Measurements from ENCODE around the gene BAG5.

The BAG5 gene

GRCh38 chr14:103563226-103563620 is 766 bp upstream of the BAG5 start:
- H2BK120ac ChIP-seq (ENCODE audit: low read depth, low read length): no peak overlapping the region
- peaks cover 8 to 14% of the 10 kb centered on the region in 2 donors for H3K4me1 ChIP-seq (ENCODE audit: control insufficient read depth in 2 of 2, insufficient read depth in 1 of 2, low read depth in 1 of 2, low read length in 2 of 2)
- peak overlapping the region; percentile 71 for H3K14ac ChIP-seq (ENCODE audit: low read length)
- H4K8ac ChIP-seq (ENCODE audit: low read depth, low read length): no peak overlapping the region
- H2BK12ac ChIP-seq (ENCODE audit: low read length): no peak overlapping the region
- H3K9me3 ChIP-seq (replicated peaks in 1 of 2; ENCODE audit: control insufficient read depth in 2 of 2, insufficient read depth in 1 of 2, low read depth in 1 of 2, low read length in 2 of 2): no peaks in the 10 kb centered on the region
- peak overlapping the region; percentile 80 for H3K23ac ChIP-seq (ENCODE audit: low read depth, low read length, poor library complexity)
- H3K4ac ChIP-seq (ENCODE audit: low read length): no peak overlapping the region
- H2BK5ac ChIP-seq (ENCODE audit: low read length): peak overlapping the region; percentile 82
- peak overlapping the region; percentile 96 for H3K18ac ChIP-seq (ENCODE audit: low read length)
- DNase-seq (ENCODE audit: low spot score): no peak
- H3K27me3 ChIP-seq (ENCODE audit: control insufficient read depth in 3 of 3, insufficient read depth in 3 of 3, low read depth in 1 of 3, low read length in 3 of 3): no peaks in the 10 kb centered on the region
- no peak overlapping the region for H4K91ac ChIP-seq (ENCODE audit: low read depth, low read length, poor library complexity)
- H3K9ac ChIP-seq (ENCODE audit: low read depth, low read length, poor library complexity): peak overlapping the region; percentile 91
- peaks cover 10 to 40% of the 10 kb centered on the region in 2 donors for H3K36me3 ChIP-seq (replicated peaks in 1 of 2; ENCODE audit: control insufficient read depth in 2 of 2, insufficient read depth in 2 of 2, low read length in 2 of 2)
- H3K4me3 ChIP-seq (ENCODE audit: low read length in 2 of 2): peak overlapping the region; percentile 97 to 100
- H2AK5ac ChIP-seq (ENCODE audit: low read depth, low read length): no peak overlapping the region
- no peak overlapping the region for H2BK15ac ChIP-seq (ENCODE audit: low read length)
- peak overlapping the region; percentile 83 for H3K4me2 ChIP-seq (ENCODE audit: insufficient read depth, low read length, poor library complexity, severe bottlenecking)
- WGBS, 2 donors (ENCODE audit: extremely low coverage in 2 of 2, insufficient read length in 2 of 2, insufficient replicate concordance in 1 of 2): no CpG with 5 or more reads among the region's 22 CpGs
- H3K27ac ChIP-seq (replicated peaks; ENCODE audit: low read length): peak overlapping the region; percentile 97
- peaks cover 19% of the 10 kb centered on the region for H3K79me1 ChIP-seq (ENCODE audit: low read depth, low read length)
- peak overlapping the region; percentile 95 for H2AFZ ChIP-seq (ENCODE audit: low read length)

DNA sequence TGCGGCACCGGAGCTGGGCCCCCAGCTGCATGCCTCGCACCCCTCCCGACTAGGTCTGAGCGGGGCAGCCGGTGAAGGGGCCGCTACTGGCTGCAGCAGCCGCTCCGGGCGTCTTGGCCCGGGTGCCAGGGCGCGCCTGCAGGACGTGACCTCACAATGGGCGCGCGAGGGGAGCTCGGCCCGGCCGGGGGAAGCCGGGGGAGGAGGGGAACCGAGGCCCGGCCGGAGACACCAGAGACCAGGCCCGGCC is 353 bp downstream of the BAG5 start:
- no CpG with 5 or more reads among the region's 25 CpGs for WGBS, 2 donors (ENCODE audit: extremely low coverage in 2 of 2, insufficient read length in 2 of 2, insufficient replicate concordance in 1 of 2)
- Histone ChIP-seq H2BK15ac (ENCODE audit: low read length) (no peak overlapping the region), H4K8ac (ENCODE audit: low read depth, low read length) (no peak overlapping the region), H2AFZ (ENCODE audit: low read length) (peak overlapping the region; percentile 95), H3K27me3 (ENCODE audit: control insufficient read depth in 3 of 3, insufficient read depth in 3 of 3, low read depth in 1 of 3, low read length in 3 of 3) (no peaks in the 10 kb centered on the region), H3K18ac (ENCODE audit: low read length) (peak overlapping the region; percentile 95), H3K14ac (ENCODE audit: low read length) (peak overlapping the region; percentile 84), H3K4me1 (ENCODE audit: control insufficient read depth in 2 of 2, insufficient read depth in 1 of 2, low read depth in 1 of 2, low read length in 2 of 2) (peaks cover 8 to 14% of the 10 kb centered on the region in 2 donors), H3K4me3 (ENCODE audit: low read length in 2 of 2) (peak overlapping the region; percentile 97 to 100), H2BK12ac (ENCODE audit: low read length) (no peak overlapping the region), H2AK5ac (ENCODE audit: low read depth, low read length) (peak overlapping the region; percentile 97), H3K9ac (ENCODE audit: low read depth, low read length, poor library complexity) (peak overlapping the region; percentile 98), H3K27ac (replicated peaks; ENCODE audit: low read length) (peak overlapping the region; percentile 97), H3K9me3 (replicated peaks in 1 of 2; ENCODE audit: control insufficient read depth in 2 of 2, insufficient read depth in 1 of 2, low read depth in 1 of 2, low read length in 2 of 2) (no peaks in the 10 kb centered on the region), H4K91ac (ENCODE audit: low read depth, low read length, poor library complexity) (no peak overlapping the region), H3K4ac (ENCODE audit: low read length) (peak overlapping the region; percentile 58), H2BK120ac (ENCODE audit: low read depth, low read length) (no peak overlapping the region), H2BK5ac (ENCODE audit: low read length) (peak overlapping the region; percentile 82), H3K36me3 (replicated peaks in 1 of 2; ENCODE audit: control insufficient read depth in 2 of 2, insufficient read depth in 2 of 2, low read length in 2 of 2) (peaks cover 8 to 46% of the 10 kb centered on the region in 2 donors), H3K79me1 (ENCODE audit: low read depth, low read length) (peaks cover 17% of the 10 kb centered on the region), H3K23ac (ENCODE audit: low read depth, low read length, poor library complexity) (peak overlapping the region; percentile 85), H3K4me2 (ENCODE audit: insufficient read depth, low read length, poor library complexity, severe bottlenecking) (peak overlapping the region; percentile 88)
- no peak for DNase-seq (ENCODE audit: low spot score)

- no CpG with 5 or more reads among the region's 36 CpGs for WGBS, 2 donors (ENCODE audit: extremely low coverage in 2 of 2, insufficient read length in 2 of 2, insufficient replicate concordance in 1 of 2)
- no peak overlapping the region for H2BK12ac ChIP-seq (ENCODE audit: low read length)
- H3K18ac ChIP-seq (ENCODE audit: low read length): peak overlapping the region; percentile 35
These were observed 877 bp downstream of the BAG5 start for GRCh38 chr14:103561381-103562178.

DNA sequence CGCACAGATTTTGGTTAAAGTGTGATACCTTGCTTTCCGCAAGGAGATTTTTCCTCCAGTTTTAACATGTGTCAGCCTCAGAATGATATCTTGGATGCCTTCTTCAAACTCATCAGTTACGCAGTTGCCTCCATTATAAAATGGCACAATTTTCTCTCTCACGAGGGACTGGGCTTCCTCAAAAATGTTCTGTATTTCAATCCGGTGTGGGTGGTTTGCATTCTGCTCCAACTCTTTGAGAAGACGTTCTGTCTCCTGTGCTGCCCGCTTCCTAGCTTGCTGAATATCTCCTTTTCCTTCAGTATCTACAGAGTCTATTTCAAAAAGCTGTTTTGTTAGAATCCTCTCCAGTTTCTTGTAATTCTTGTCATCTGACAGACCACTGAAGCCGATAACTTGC is 1.8 kb downstream of the BAG5 start:
- Histone ChIP-seq H4K8ac (ENCODE audit: low read depth, low read length) (no peak overlapping the region), H2AK5ac (ENCODE audit: low read depth, low read length) (no peak overlapping the region), H3K27ac (replicated peaks; ENCODE audit: low read length) (no peak overlapping the region), H3K36me3 (replicated peaks in 1 of 2; ENCODE audit: control insufficient read depth in 2 of 2, insufficient read depth in 2 of 2, low read length in 2 of 2) (peaks cover 8 to 49% of the 10 kb centered on the region in 2 donors), H2BK15ac (ENCODE audit: low read length) (no peak overlapping the region), H2BK5ac (ENCODE audit: low read length) (no peak overlapping the region), H3K4me2 (ENCODE audit: insufficient read depth, low read length, poor library complexity, severe bottlenecking) (no peak overlapping the region), H3K14ac (ENCODE audit: low read length) (no peak overlapping the region), H2AFZ (ENCODE audit: low read length) (no peak overlapping the region), H3K4me1 (ENCODE audit: control insufficient read depth in 2 of 2, insufficient read depth in 1 of 2, low read depth in 1 of 2, low read length in 2 of 2) (peaks cover 8 to 14% of the 10 kb centered on the region in 2 donors), H3K9ac (ENCODE audit: low read depth, low read length, poor library complexity) (no peak overlapping the region), H3K23ac (ENCODE audit: low read depth, low read length, poor library complexity) (no peak overlapping the region), H3K9me3 (replicated peaks in 1 of 2; ENCODE audit: control insufficient read depth in 2 of 2, insufficient read depth in 1 of 2, low read depth in 1 of 2, low read length in 2 of 2) (no peaks in the 10 kb centered on the region), H3K79me1 (ENCODE audit: low read depth, low read length) (peaks cover 16% of the 10 kb centered on the region), H3K4me3 (ENCODE audit: low read length in 2 of 2) (peak overlapping the region in 1 of 2 donors; percentile 97), H3K27me3 (ENCODE audit: control insufficient read depth in 3 of 3, insufficient read depth in 3 of 3, low read depth in 1 of 3, low read length in 3 of 3) (no peaks in the 10 kb centered on the region), H2BK120ac (ENCODE audit: low read depth, low read length) (no peak overlapping the region), H2BK12ac (ENCODE audit: low read length) (no peak overlapping the region), H3K4ac (ENCODE audit: low read length) (no peak overlapping the region), H3K18ac (ENCODE audit: low read length) (no peak overlapping the region), H4K91ac (ENCODE audit: low read depth, low read length, poor library complexity) (no peak overlapping the region)
- no peak for DNase-seq (ENCODE audit: low spot score)
- WGBS, 2 donors (ENCODE audit: extremely low coverage in 2 of 2, insufficient read length in 2 of 2, insufficient replicate concordance in 1 of 2): no CpG with 5 or more reads among the region's 8 CpGs

More at GRCh38 chr14:103561381-103562178, 877 bp downstream of the BAG5 start:
- Histone ChIP-seq H3K4ac (ENCODE audit: low read length) (peak overlapping the region; percentile 58), H3K4me2 (ENCODE audit: insufficient read depth, low read length, poor library complexity, severe bottlenecking) (peak overlapping the region; percentile 88), H4K8ac (ENCODE audit: low read depth, low read length) (no peak overlapping the region), H2AK5ac (ENCODE audit: low read depth, low read length) (peak overlapping the region; percentile 97), H3K4me1 (ENCODE audit: control insufficient read depth in 2 of 2, insufficient read depth in 1 of 2, low read depth in 1 of 2, low read length in 2 of 2) (peaks cover 8 to 14% of the 10 kb centered on the region in 2 donors), H3K27ac (replicated peaks; ENCODE audit: low read length) (no peak overlapping the region), H2BK5ac (ENCODE audit: low read length) (peak overlapping the region; percentile 82), H3K27me3 (ENCODE audit: control insufficient read depth in 3 of 3, insufficient read depth in 3 of 3, low read depth in 1 of 3, low read length in 3 of 3) (no peaks in the 10 kb centered on the region), H3K9ac (ENCODE audit: low read depth, low read length, poor library complexity) (peak overlapping the region; percentile 98), H3K36me3 (replicated peaks in 1 of 2; ENCODE audit: control insufficient read depth in 2 of 2, insufficient read depth in 2 of 2, low read length in 2 of 2) (peaks cover 8 to 48% of the 10 kb centered on the region in 2 donors), H3K23ac (ENCODE audit: low read depth, low read length, poor library complexity) (peak overlapping the region; percentile 85), H3K4me3 (ENCODE audit: low read length in 2 of 2) (peak overlapping the region; percentile 97 to 100), H3K9me3 (replicated peaks in 1 of 2; ENCODE audit: control insufficient read depth in 2 of 2, insufficient read depth in 1 of 2, low read depth in 1 of 2, low read length in 2 of 2) (no peaks in the 10 kb centered on the region), H3K79me1 (ENCODE audit: low read depth, low read length) (peaks cover 17% of the 10 kb centered on the region), H2BK120ac (ENCODE audit: low read depth, low read length) (no peak overlapping the region), H2AFZ (ENCODE audit: low read length) (peak overlapping the region; percentile 95), H3K14ac (ENCODE audit: low read length) (peak overlapping the region; percentile 84), H4K91ac (ENCODE audit: low read depth, low read length, poor library complexity) (no peak overlapping the region), H2BK15ac (ENCODE audit: low read length) (no peak overlapping the region)
- no peak for DNase-seq (ENCODE audit: low spot score)

All from neuronal stem cell (in vitro differentiated cells).